ENCODE data around the gene OR5B17. TPM values are rescaled to one million over a fixed set of nuclear protein-coding genes. Genes with fewer than 3 reads are reported as not detected.

OR5B17 gene
- total and polyA plus RNA-seq, 2 of the 8 experiments (the other 6 are each of a cell fraction or from before 2014, with no cell fraction given): not detected

- TF ChIP-seq, protein P1, sequence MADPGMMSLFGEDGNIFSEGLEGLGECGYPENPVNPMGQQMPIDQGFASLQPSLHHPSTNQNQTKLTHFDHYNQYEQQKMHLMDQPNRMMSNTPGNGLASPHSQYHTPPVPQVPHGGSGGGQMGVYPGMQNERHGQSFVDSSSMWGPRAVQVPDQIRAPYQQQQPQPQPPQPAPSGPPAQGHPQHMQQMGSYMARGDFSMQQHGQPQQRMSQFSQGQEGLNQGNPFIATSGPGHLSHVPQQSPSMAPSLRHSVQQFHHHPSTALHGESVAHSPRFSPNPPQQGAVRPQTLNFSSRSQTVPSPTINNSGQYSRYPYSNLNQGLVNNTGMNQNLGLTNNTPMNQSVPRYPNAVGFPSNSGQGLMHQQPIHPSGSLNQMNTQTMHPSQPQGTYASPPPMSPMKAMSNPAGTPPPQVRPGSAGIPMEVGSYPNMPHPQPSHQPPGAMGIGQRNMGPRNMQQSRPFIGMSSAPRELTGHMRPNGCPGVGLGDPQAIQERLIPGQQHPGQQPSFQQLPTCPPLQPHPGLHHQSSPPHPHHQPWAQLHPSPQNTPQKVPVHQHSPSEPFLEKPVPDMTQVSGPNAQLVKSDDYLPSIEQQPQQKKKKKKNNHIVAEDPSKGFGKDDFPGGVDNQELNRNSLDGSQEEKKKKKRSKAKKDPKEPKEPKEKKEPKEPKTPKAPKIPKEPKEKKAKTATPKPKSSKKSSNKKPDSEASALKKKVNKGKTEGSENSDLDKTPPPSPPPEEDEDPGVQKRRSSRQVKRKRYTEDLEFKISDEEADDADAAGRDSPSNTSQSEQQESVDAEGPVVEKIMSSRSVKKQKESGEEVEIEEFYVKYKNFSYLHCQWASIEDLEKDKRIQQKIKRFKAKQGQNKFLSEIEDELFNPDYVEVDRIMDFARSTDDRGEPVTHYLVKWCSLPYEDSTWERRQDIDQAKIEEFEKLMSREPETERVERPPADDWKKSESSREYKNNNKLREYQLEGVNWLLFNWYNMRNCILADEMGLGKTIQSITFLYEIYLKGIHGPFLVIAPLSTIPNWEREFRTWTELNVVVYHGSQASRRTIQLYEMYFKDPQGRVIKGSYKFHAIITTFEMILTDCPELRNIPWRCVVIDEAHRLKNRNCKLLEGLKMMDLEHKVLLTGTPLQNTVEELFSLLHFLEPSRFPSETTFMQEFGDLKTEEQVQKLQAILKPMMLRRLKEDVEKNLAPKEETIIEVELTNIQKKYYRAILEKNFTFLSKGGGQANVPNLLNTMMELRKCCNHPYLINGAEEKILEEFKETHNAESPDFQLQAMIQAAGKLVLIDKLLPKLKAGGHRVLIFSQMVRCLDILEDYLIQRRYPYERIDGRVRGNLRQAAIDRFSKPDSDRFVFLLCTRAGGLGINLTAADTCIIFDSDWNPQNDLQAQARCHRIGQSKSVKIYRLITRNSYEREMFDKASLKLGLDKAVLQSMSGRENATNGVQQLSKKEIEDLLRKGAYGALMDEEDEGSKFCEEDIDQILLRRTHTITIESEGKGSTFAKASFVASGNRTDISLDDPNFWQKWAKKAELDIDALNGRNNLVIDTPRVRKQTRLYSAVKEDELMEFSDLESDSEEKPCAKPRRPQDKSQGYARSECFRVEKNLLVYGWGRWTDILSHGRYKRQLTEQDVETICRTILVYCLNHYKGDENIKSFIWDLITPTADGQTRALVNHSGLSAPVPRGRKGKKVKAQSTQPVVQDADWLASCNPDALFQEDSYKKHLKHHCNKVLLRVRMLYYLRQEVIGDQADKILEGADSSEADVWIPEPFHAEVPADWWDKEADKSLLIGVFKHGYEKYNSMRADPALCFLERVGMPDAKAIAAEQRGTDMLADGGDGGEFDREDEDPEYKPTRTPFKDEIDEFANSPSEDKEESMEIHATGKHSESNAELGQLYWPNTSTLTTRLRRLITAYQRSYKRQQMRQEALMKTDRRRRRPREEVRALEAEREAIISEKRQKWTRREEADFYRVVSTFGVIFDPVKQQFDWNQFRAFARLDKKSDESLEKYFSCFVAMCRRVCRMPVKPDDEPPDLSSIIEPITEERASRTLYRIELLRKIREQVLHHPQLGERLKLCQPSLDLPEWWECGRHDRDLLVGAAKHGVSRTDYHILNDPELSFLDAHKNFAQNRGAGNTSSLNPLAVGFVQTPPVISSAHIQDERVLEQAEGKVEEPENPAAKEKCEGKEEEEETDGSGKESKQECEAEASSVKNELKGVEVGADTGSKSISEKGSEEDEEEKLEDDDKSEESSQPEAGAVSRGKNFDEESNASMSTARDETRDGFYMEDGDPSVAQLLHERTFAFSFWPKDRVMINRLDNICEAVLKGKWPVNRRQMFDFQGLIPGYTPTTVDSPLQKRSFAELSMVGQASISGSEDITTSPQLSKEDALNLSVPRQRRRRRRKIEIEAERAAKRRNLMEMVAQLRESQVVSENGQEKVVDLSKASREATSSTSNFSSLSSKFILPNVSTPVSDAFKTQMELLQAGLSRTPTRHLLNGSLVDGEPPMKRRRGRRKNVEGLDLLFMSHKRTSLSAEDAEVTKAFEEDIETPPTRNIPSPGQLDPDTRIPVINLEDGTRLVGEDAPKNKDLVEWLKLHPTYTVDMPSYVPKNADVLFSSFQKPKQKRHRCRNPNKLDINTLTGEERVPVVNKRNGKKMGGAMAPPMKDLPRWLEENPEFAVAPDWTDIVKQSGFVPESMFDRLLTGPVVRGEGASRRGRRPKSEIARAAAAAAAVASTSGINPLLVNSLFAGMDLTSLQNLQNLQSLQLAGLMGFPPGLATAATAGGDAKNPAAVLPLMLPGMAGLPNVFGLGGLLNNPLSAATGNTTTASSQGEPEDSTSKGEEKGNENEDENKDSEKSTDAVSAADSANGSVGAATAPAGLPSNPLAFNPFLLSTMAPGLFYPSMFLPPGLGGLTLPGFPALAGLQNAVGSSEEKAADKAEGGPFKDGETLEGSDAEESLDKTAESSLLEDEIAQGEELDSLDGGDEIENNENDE (IDR thresholded peaks at IDR 0.05; ENCODE audit: insufficient replicate concordance, low read length): no peak
- TF ChIP-seq NRF1 (IDR thresholded peaks at IDR 0.05; ENCODE audit: low read depth, low read length) (no peak), HDAC6 (IDR thresholded peaks at IDR 0.05; ENCODE audit: low read depth, low read length) (no peak), FOSL1 (IDR thresholded peaks at IDR 0.05; ENCODE audit: insufficient read depth, low read depth, low read length) (no peak), BRCA1 (IDR thresholded peaks at IDR 0.05; ENCODE audit: low read depth, low read length) (no peak), CEBPB (IDR thresholded peaks at IDR 0.05; ENCODE audit: low read depth, low read length) (no peak), BACH1 (IDR thresholded peaks at IDR 0.05; ENCODE audit: low read length) (no peak), RBBP5 (IDR thresholded peaks at IDR 0.05; ENCODE audit: borderline replicate concordance, low read depth, low read length) (no peak)
Measured at GRCh38 chr11:58406774-58407173, 47.9 kb upstream of the OR5B17 start, which contains the start of gene OR5B3 (continued).
